H1 (cell line): ENCODE results near the gene SPATA32. TPM values are rescaled to one million over a fixed set of nuclear protein-coding genes. Genes with fewer than 3 reads are reported as not detected.

Experiments
- CTCF ChIA-PET: fragments of 300-600 bp; sonication (Branson Sonifier 250); formaldehyde crosslinking; loops from one replicate; lab custom pipeline; 2021; ENCODE audit not compliant: partially characterized antibody; lab: Charles Lee
- POLR2A ChIA-PET: fragments of 300-600 bp; sonication (Branson Sonifier 250); formaldehyde crosslinking; loops from one replicate; lab custom pipeline; 2021; ENCODE audit warnings: inconsistent platforms; ENCODE audit not compliant: partially characterized antibody; lab: Charles Lee
- DNase-seq, 2 experiments: peaks; one replicate each; pipeline versions ENCODE4 v3.0.0 to v3.0.0-alpha.2; 2010 to 2022; ENCODE audit warnings: low spot score in 2 of 2, low read depth in 1 of 2, mixed read lengths in 1 of 2
- FAIRE-seq: peaks from 2 replicates; lab custom pipeline; 2011; peaks lifted over from hg19 to GRCh38; lab: Jason Lieb, UNC
- H2AFZ ChIP-seq: 2 replicates; pipeline ENCODE4 v1.8.1; 2012; ENCODE audit warnings: low read length, inconsistent platforms
- H2AK5ac ChIP-seq: 2 replicates; pipeline ENCODE4 v1.6.1; 2013; ENCODE audit warnings: low read depth, low read length
- H2BK120ac ChIP-seq: replicated peaks from 2 replicates; pipeline ENCODE3; 2013; ENCODE audit warnings: low read depth, low read length, inconsistent platforms
- H2BK12ac ChIP-seq: 2 replicates; pipeline ENCODE4 v1.6.1; 2013; ENCODE audit warnings: low read depth, low read length
- H2BK15ac ChIP-seq: 2 replicates; pipeline ENCODE4 v1.6.1; 2013; ENCODE audit warnings: low read length
- H2BK20ac ChIP-seq: 2 replicates; pipeline ENCODE4 v1.6.1; 2013; ENCODE audit warnings: low read length
- H2BK5ac ChIP-seq: 2 replicates; pipeline ENCODE4 v1.6.1; 2013; ENCODE audit warnings: low read depth, low read length
- H3K14ac ChIP-seq: 2 replicates; pipeline ENCODE4 v1.6.1; 2013; ENCODE audit warnings: inconsistent platforms; ENCODE audit not compliant: insufficient read length
- H3K18ac ChIP-seq: 2 replicates; pipeline ENCODE4 v1.6.1; 2013; ENCODE audit warnings: low read length; ENCODE audit errors: extremely low read depth
- H3K23ac ChIP-seq: 2 replicates; pipeline ENCODE4 v1.6.1; 2013; ENCODE audit warnings: inconsistent platforms; ENCODE audit not compliant: insufficient read length
- H3K23me2 ChIP-seq: 2 replicates; pipeline ENCODE4 v1.6.1; 2013; ENCODE audit warnings: low read depth, low read length
- H3K27ac ChIP-seq: 2 replicates; pipeline ENCODE4 v1.6.1; 2011; ENCODE audit warnings: low read depth, low read length, inconsistent platforms
- H3K27me3 ChIP-seq, 4 experiments: replicated peaks in 1 of 4; 1 replicate in 1 of 4; 2 replicates in 3 of 4; pipeline versions ENCODE4 v1.6.1 to v1.8.1; 2011 to 2013; ENCODE audit warnings: low read length in 3 of 4, mild to moderate bottlenecking in 3 of 4, inconsistent platforms in 2 of 4, mixed read lengths in 2 of 4, moderate library complexity in 1 of 4; ENCODE audit not compliant: control insufficient read depth in 3 of 4, insufficient read depth in 3 of 4; ENCODE audit errors: extremely low read depth in 1 of 4
- H3K36me3 ChIP-seq, 4 experiments: 2 replicates each; pipeline versions ENCODE4 v1.6.1 to v1.8.1; 2011 to 2013; ENCODE audit warnings: mild to moderate bottlenecking in 4 of 4, low read length in 3 of 4, moderate library complexity in 2 of 4, control low read depth in 1 of 4, inconsistent platforms in 1 of 4; ENCODE audit not compliant: insufficient read depth in 4 of 4, control insufficient read depth in 2 of 4
- H3K4ac ChIP-seq: replicated peaks from 2 replicates; pipeline ENCODE3; 2013; ENCODE audit warnings: low read length, low read depth, mixed read lengths, inconsistent platforms; ENCODE audit not compliant: insufficient read length
- H3K4me1 ChIP-seq, 4 experiments: replicated peaks in 1 of 4; 1 replicate in 1 of 4; 2 replicates in 3 of 4; pipeline versions ENCODE4 v1.6.1 to v1.8.1; 2011 to 2013; ENCODE audit warnings: low read length in 3 of 4, inconsistent platforms in 2 of 4, mixed read lengths in 1 of 4; ENCODE audit not compliant: insufficient read depth in 4 of 4, control insufficient read depth in 3 of 4
- H3K4me2 ChIP-seq, 2 experiments: 2 replicates each; pipeline versions ENCODE4 v1.6.1 to v1.8.1; 2011 to 2013; ENCODE audit warnings: low read depth in 2 of 2, low read length in 2 of 2, control low read depth in 1 of 2, inconsistent platforms in 1 of 2, mild to moderate bottlenecking in 1 of 2; ENCODE audit not compliant: insufficient read depth in 1 of 2
- H3K4me3 ChIP-seq, 4 experiments: fragments of 200-600, 300-600 bp in 1 of 4; sonication (generic), shearing (Covaris generic), sonication (Bioruptor Twin) in 1 of 4; 2 replicates each; pipeline versions ENCODE4 v1.5.1 to v1.8.1; 2011 to 2016; ENCODE audit warnings: low read length in 4 of 4, low read depth in 3 of 4, control low read depth in 2 of 4, inconsistent platforms in 2 of 4, mild to moderate bottlenecking in 2 of 4, mixed read lengths in 1 of 4, moderate library complexity in 1 of 4; ENCODE audit not compliant: insufficient read depth in 2 of 4; ENCODE audit errors: extremely low read depth in 1 of 4
- H3K56ac ChIP-seq: replicated peaks from 2 replicates; pipeline ENCODE3; 2013; ENCODE audit warnings: low read depth, mild to moderate bottlenecking, mixed read lengths, low read length, inconsistent platforms; ENCODE audit not compliant: insufficient read length
- H3K79me1 ChIP-seq: 2 replicates; pipeline ENCODE4 v1.6.1; 2013; ENCODE audit warnings: low read depth, low read length, control low read depth
- H3K79me2 ChIP-seq, 2 experiments: 2 replicates each; pipeline versions ENCODE4 v1.6.1 to v1.8.1; 2012 to 2013; ENCODE audit warnings: low read length in 2 of 2, mild to moderate bottlenecking in 2 of 2, inconsistent platforms in 1 of 2; ENCODE audit not compliant: insufficient read depth in 2 of 2, control insufficient read depth in 1 of 2
- H3K9ac ChIP-seq, 4 experiments: replicated peaks in 1 of 4; 1 replicate in 1 of 4; 2 replicates in 3 of 4; pipeline versions ENCODE4 v1.6.1 to v1.8.1; 2011 to 2013; ENCODE audit warnings: low read depth in 3 of 4, low read length in 3 of 4, control low read depth in 2 of 4, mild to moderate bottlenecking in 2 of 4, moderate library complexity in 2 of 4, inconsistent platforms in 1 of 4; ENCODE audit errors: extremely low read depth in 1 of 4
- H3K9me3 ChIP-seq, 2 experiments: 2 replicates each; pipeline versions ENCODE4 v1.6.1 to v1.8.1; 2012 to 2013; ENCODE audit warnings: mild to moderate bottlenecking in 2 of 2, moderate library complexity in 2 of 2, control low read depth in 1 of 2, inconsistent platforms in 1 of 2, low read depth in 1 of 2, low read length in 1 of 2, mixed read lengths in 1 of 2; ENCODE audit not compliant: insufficient read depth in 2 of 2
- H4K20me1 ChIP-seq, 2 experiments: replicated peaks in 1 of 2; 2 replicates each; pipeline versions ENCODE3 to v1.8.1; 2011 to 2013; ENCODE audit warnings: inconsistent platforms in 2 of 2, low read length in 2 of 2, mild to moderate bottlenecking in 1 of 2; ENCODE audit not compliant: insufficient read depth in 2 of 2, control insufficient read depth in 1 of 2
- H4K5ac ChIP-seq: 2 replicates; pipeline ENCODE4 v1.6.1; 2013; ENCODE audit warnings: low read length, low read depth, mixed read lengths, inconsistent platforms; ENCODE audit not compliant: insufficient read length
- H4K8ac ChIP-seq: 2 replicates; pipeline ENCODE4 v1.8.0; 2013; ENCODE audit warnings: mild to moderate bottlenecking, moderate library complexity, low read length, inconsistent platforms; ENCODE audit not compliant: insufficient read depth; ENCODE audit errors: extremely low read depth
- H4K91ac ChIP-seq: replicated peaks from 2 replicates; pipeline ENCODE3; 2013; ENCODE audit warnings: low read length, mixed read lengths, inconsistent platforms; ENCODE audit not compliant: insufficient read length
- CHD1 ChIP-seq: IDR thresholded peaks from 2 replicates; pipeline ENCODE4 v1.6.1; 2012; ENCODE audit warnings: low read depth, low read length, improper control_type of control experiment
- KDM1A ChIP-seq: fragments of 200-600, 300-600 bp; sonication (generic); IDR thresholded peaks from 2 replicates; pipeline ENCODE4 v1.7.1; 2016; ENCODE audit warnings: mild to moderate bottlenecking, low read length, borderline replicate concordance
- NANOG ChIP-seq: IDR thresholded peaks from 2 replicates; pipeline ENCODE4 v1.6.1; 2011; ENCODE audit warnings: low read length, low read depth, mild to moderate bottlenecking, inconsistent platforms; ENCODE audit not compliant: insufficient read depth, poor library complexity, severe bottlenecking
- PHF8 ChIP-seq: fragments of 200-600 bp; sonication (generic); conservative IDR thresholded peaks from 2 replicates; pipeline ENCODE4 v1.7.1; 2012; ENCODE audit warnings: low read depth, mild to moderate bottlenecking, inconsistent platforms, low read length, moderate library complexity
- SRF ChIP-seq: IDR thresholded peaks from 2 replicates; pipeline ENCODE4 v1.6.1; 2011; ENCODE audit warnings: mild to moderate bottlenecking, low read depth, low read length, moderate library complexity
- TAF1 ChIP-seq: IDR thresholded peaks from 2 replicates; pipeline ENCODE4 v1.6.1; 2011; ENCODE audit warnings: mild to moderate bottlenecking, low read depth, low read length
- WGBS, 2 experiments: shearing (Covaris generic) in 1 of 2; methylation state at CpG; one replicate each; pipeline versions ENCODE4 v1.1.6 to v1.1.7; 2013 to 2015; ENCODE audit warnings: low lambda C conversion rate in 2 of 2, mixed read lengths in 2 of 2, inconsistent platforms in 1 of 2, low coverage in 1 of 2, missing lambda C conversion rate in 1 of 2; ENCODE audit not compliant: insufficient replicate concordance in 2 of 2, insufficient coverage in 1 of 2, insufficient read length in 1 of 2; ENCODE audit errors: extremely low coverage in 1 of 2, missing lambda C conversion rate in 1 of 2; 5-methylcytosine and 5-hydroxymethylcytosine counted together
- polyA plus RNA-seq, 7 experiments: library from polyadenylated mRNA; depleted of rRNA in 3 of 7; stranded (reverse) in 5 of 7; unstranded in 2 of 7; fragments of >200 nt in 5 of 7; fragments of 200-250 nt in 2 of 7; gene quantifications; 1 replicate in 5 of 7; 2 replicates in 1 of 7; 4 replicates in 1 of 7; pipeline versions ENCODE4 v1.2.1 to v1.2.3, GENCODE V29; 2011 to 2013; ENCODE audit warnings: missing spikeins in 2 of 7, mixed read lengths in 2 of 7
- total RNA-seq: library from RNA; stranded (reverse); fragmentation: NEBNext Ultra II Directional; extraction: Animal tissue kit (Norgen Biotek cat#: 25700); gene quantifications from 2 replicates; pipeline ENCODE4 v1.2.1, GENCODE V29; 2021
- TF ChIP-seq, protein P1 (sequence below), 3 experiments: IDR thresholded peaks; 1 replicate in 2 of 3; 2 replicates in 1 of 3; pipeline versions ENCODE4 v1.5.1 to v1.6.1; 2011; ENCODE audit warnings: low read length in 3 of 3, mild to moderate bottlenecking in 3 of 3, inconsistent platforms in 2 of 3, low read depth in 1 of 3, moderate library complexity in 1 of 3; ENCODE audit not compliant: insufficient read depth in 1 of 3; ENCODE audit errors: control extremely low read depth in 1 of 3
- TF ChIP-seq, protein P2 (sequence below): IDR thresholded peaks from 2 replicates; pipeline ENCODE4 v1.6.1; 2011; ENCODE audit warnings: low read length, improper control_type of control experiment

Gene SPATA32
- total and polyA plus RNA-seq, 2 of the 8 experiments (the other 6 are each of a cell fraction or from before 2014, with no cell fraction given): 0.24 TPM; not detected in 1

DNA sequence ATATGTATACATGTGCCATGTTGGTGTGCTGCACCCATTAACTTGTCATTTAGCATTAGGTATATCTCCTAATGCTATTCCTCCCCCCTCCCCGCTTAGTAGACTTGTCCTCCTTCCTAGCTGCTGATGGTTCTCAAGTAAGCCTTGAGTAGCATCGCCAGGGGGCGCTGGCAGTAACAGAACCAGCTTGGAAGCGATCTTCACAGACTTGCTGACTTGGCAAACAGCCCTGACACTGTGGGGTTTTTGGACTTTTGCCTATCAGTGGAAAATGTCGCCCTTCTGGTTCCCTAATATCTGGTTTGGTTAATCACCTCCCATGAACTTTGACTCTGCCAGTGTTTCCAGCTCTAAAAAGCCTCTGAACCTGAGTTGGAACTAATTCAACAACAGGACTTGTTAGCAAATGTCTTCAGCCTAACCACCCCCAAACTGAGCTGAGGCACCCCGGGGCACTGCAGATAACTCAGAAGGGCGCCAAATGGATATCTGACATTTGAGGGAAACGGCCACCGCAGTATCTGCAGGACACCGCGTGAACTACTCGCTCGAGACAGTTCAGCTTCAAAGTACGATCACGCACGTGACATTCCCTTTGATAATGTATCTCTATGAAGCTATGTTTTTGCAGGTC is 15.4 kb upstream of the SPATA32 start:
- DNase-seq: peak; percentile 84 to 89
- H3K18ac ChIP-seq: no peak overlapping the region
- no peak overlapping the region for H2AK5ac ChIP-seq
- peak; percentile 85 for FAIRE-seq
- no peaks in the 10 kb centered on the region for H4K20me1 ChIP-seq
- H3K79me1 ChIP-seq: no peaks in the 10 kb centered on the region
- H3K36me3 ChIP-seq: peaks cover 0 to 3% (median under 1%) of the 10 kb centered on the region in 4 experiments; a peak in 2 of 8 replicates
- no peak overlapping the region for H2BK15ac ChIP-seq
- H3K27ac ChIP-seq: no peak overlapping the region
- no peak overlapping the region for H2BK12ac ChIP-seq
- H3K9me3 ChIP-seq: no peaks in the 10 kb centered on the region
- peaks cover 0 to 4% (median under 1%) of the 10 kb centered on the region in 4 experiments; a peak in 1 of 7 replicates for H3K4me1 ChIP-seq
- no peak overlapping the region for H3K14ac ChIP-seq
- H3K4me2 ChIP-seq: no peak overlapping the region
- H2BK5ac ChIP-seq: no peak overlapping the region
- H3K23me2 ChIP-seq: no peaks in the 10 kb centered on the region
- H2AFZ ChIP-seq: no peak overlapping the region
- H2BK20ac ChIP-seq: no peak overlapping the region
- H3K27me3 ChIP-seq: no peaks in the 10 kb centered on the region
- H4K5ac ChIP-seq: no peak overlapping the region
- ChIA-PET POLR2A (interaction anchor here (0.8 to 2.0 kb wide), 6 partner anchors 9 to 129 kb away, joined by 3 to 7 read pairs (median 4); partner anchors contain the start of gene HEXIM1), CTCF (interaction anchor here (0.6 to 29.1 kb wide), 44 partner anchors 8 to 612 kb away, joined by 3 to 579 read pairs (median 5); partner anchors contain the start of genes HEXIM1 and MAP3K14)
- H4K8ac ChIP-seq: no peak overlapping the region
- H3K79me2 ChIP-seq: no peaks in the 10 kb centered on the region
- H3K23ac ChIP-seq: no peak overlapping the region
- H2BK120ac ChIP-seq: no peak overlapping the region
- H3K9ac ChIP-seq: no peak overlapping the region
- no peak overlapping the region for H3K56ac ChIP-seq
- 67% methylated on average over 16 of the region's 16 CpGs; no CpG with 5 or more reads in 1 of the 2 experiments for WGBS, 2 experiments
- H3K4me3 ChIP-seq: no peak overlapping the region
- H4K91ac ChIP-seq: no peak overlapping the region
- no peak overlapping the region for H3K4ac ChIP-seq
- TF ChIP-seq SRF (no peak), TAF1 (no peak), PHF8 (no peak), KDM1A (no peak), CHD1 (no peak), NANOG (no peak)
- TF ChIP-seq, protein P1, sequence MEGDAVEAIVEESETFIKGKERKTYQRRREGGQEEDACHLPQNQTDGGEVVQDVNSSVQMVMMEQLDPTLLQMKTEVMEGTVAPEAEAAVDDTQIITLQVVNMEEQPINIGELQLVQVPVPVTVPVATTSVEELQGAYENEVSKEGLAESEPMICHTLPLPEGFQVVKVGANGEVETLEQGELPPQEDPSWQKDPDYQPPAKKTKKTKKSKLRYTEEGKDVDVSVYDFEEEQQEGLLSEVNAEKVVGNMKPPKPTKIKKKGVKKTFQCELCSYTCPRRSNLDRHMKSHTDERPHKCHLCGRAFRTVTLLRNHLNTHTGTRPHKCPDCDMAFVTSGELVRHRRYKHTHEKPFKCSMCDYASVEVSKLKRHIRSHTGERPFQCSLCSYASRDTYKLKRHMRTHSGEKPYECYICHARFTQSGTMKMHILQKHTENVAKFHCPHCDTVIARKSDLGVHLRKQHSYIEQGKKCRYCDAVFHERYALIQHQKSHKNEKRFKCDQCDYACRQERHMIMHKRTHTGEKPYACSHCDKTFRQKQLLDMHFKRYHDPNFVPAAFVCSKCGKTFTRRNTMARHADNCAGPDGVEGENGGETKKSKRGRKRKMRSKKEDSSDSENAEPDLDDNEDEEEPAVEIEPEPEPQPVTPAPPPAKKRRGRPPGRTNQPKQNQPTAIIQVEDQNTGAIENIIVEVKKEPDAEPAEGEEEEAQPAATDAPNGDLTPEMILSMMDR (IDR thresholded peaks at IDR 0.05; ENCODE audit: control extremely low read depth in 1 of 3, insufficient read depth in 1 of 3, low read depth in 1 of 3, low read length in 3 of 3): peak; percentile 84 to 90 (median 89)
- TF ChIP-seq, protein P2, sequence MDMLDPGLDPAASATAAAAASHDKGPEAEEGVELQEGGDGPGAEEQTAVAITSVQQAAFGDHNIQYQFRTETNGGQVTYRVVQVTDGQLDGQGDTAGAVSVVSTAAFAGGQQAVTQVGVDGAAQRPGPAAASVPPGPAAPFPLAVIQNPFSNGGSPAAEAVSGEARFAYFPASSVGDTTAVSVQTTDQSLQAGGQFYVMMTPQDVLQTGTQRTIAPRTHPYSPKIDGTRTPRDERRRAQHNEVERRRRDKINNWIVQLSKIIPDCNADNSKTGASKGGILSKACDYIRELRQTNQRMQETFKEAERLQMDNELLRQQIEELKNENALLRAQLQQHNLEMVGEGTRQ: no peak
